Fibroblast of lung (primary cell): Measurements from ENCODE around the gene MTMR3.

Source experiments
- EZH2 ChIP-seq: IDR thresholded peaks from 2 replicates; pipeline ENCODE4 v1.5.1; 2012; ENCODE audit warnings: low read length, control low read depth, mild to moderate bottlenecking; ENCODE audit errors: missing control alignments
- TF ChIP-seq, protein P1 (sequence below), 2 donors: IDR thresholded peaks in 1 of 2; conservative IDR thresholded peaks in 1 of 2; 1 replicate in 1 of 2; 2 replicates in 1 of 2; pipeline ENCODE4 v1.5.1; 2011 to 2012; ENCODE audit warnings: low read length in 2 of 2, control low read depth in 1 of 2, inconsistent platforms in 1 of 2, low read depth in 1 of 2, mild to moderate bottlenecking in 1 of 2

DNA sequence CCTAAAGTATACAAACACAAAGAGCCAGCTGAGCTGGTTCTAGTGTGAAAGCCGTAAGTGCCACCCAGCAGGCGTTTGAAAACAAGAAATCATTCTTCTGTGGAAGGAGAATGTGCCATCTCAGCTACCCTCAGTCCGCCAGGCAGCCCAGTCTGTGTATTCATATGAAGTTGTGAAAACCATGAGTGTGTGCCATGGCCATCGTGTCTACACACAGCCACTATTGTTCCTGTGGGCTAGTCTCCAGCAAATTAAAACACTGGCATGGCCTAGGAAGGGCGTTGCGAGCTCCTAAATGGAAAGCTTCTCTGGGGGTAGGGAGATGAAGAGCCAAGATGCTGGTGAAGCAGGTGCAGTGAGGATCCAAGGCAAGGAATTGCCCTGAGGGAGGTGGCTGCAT lies 145.8 kb downstream of the MTMR3 start:
- TF ChIP-seq, protein P1, sequence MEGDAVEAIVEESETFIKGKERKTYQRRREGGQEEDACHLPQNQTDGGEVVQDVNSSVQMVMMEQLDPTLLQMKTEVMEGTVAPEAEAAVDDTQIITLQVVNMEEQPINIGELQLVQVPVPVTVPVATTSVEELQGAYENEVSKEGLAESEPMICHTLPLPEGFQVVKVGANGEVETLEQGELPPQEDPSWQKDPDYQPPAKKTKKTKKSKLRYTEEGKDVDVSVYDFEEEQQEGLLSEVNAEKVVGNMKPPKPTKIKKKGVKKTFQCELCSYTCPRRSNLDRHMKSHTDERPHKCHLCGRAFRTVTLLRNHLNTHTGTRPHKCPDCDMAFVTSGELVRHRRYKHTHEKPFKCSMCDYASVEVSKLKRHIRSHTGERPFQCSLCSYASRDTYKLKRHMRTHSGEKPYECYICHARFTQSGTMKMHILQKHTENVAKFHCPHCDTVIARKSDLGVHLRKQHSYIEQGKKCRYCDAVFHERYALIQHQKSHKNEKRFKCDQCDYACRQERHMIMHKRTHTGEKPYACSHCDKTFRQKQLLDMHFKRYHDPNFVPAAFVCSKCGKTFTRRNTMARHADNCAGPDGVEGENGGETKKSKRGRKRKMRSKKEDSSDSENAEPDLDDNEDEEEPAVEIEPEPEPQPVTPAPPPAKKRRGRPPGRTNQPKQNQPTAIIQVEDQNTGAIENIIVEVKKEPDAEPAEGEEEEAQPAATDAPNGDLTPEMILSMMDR (conservative IDR thresholded peaks at IDR 0.05 in 1 of 2, IDR thresholded peaks at IDR 0.05 in 1 of 2; ENCODE audit: low read depth in 1 of 2, low read length in 2 of 2), result no peak
- no peak for TF ChIP-seq EZH2
